IMR-90 (cell line): Measurements from ENCODE around the gene DIPK1B. TPM values are rescaled to one million over a fixed set of nuclear protein-coding genes. Genes with fewer than 3 reads are reported as not detected.

ENCODE experiments used
- ATAC-seq: fragments of 200-7000 bp; cut with Tn5 transposase; 2 replicates; pipeline ENCODE4 v1.9.1; 2020; ENCODE audit warnings: low read depth, mild to moderate bottlenecking, moderate library complexity
- BruUV-seq: library from RNA; stranded (reverse); fragments of 400-500 nt; replicated peaks from 2 replicates; lab custom pipeline; 2021; lab: Mats Ljungman, UMichigan
- CTCF ChIA-PET: fragments of 300-600 bp; formaldehyde crosslinking; extraction: SDS; loops from one replicate; lab custom pipeline; 2021; ENCODE audit warnings: antibody characterized with exemption; lab: Yijun Ruan, JAX
- POLR2A ChIA-PET: fragments of 300-600 bp; sonication (Branson Sonifier 250); formaldehyde crosslinking; loops from one replicate; lab custom pipeline; 2022; ENCODE audit warnings: antibody characterized with exemption; ENCODE audit not compliant: unreplicated experiment; lab: Charles Lee
- DNase-seq: peaks from one replicate; pipeline ENCODE4 v3.0.0; 2013
- H2AFZ ChIP-seq: replicated peaks from 2 replicates; pipeline ENCODE3; 2013; ENCODE audit warnings: low read length, mild to moderate bottlenecking; ENCODE audit not compliant: poor library complexity
- H2AK5ac ChIP-seq: 2 replicates; pipeline ENCODE4 v1.6.1; 2013; ENCODE audit warnings: low read depth, low read length, inconsistent platforms
- H2AK9ac ChIP-seq: replicated peaks from 2 replicates; pipeline ENCODE3; 2013; ENCODE audit warnings: mild to moderate bottlenecking, low read depth, low read length, moderate library complexity; ENCODE audit not compliant: poor library complexity
- H2BK120ac ChIP-seq: 2 replicates; pipeline ENCODE4 v1.6.1; 2013; ENCODE audit warnings: low read depth, low read length, inconsistent platforms
- H2BK15ac ChIP-seq: 3 replicates; pipeline ENCODE4 v1.6.1; 2013; ENCODE audit warnings: low read depth, low read length, inconsistent platforms
- H2BK20ac ChIP-seq: 2 replicates; pipeline ENCODE4 v1.6.1; 2013; ENCODE audit warnings: low read depth, mild to moderate bottlenecking, inconsistent platforms, low read length, moderate library complexity
- H2BK5ac ChIP-seq: 2 replicates; pipeline ENCODE4 v1.6.1; 2013; ENCODE audit warnings: mild to moderate bottlenecking, low read depth, low read length, inconsistent platforms; ENCODE audit not compliant: poor library complexity, severe bottlenecking
- H3K14ac ChIP-seq: replicated peaks from 2 replicates; pipeline ENCODE4 v1.6.1; 2013; ENCODE audit warnings: low read depth, low read length, inconsistent platforms
- H3K18ac ChIP-seq: 2 replicates; pipeline ENCODE4 v1.6.1; 2013; ENCODE audit warnings: low read depth, low read length, control low read depth
- H3K23ac ChIP-seq: 2 replicates; pipeline ENCODE4 v1.6.1; 2013; ENCODE audit warnings: low read depth, low read length, inconsistent platforms
- H3K27ac ChIP-seq: 2 replicates; pipeline ENCODE4 v1.5.1; 2013; ENCODE audit warnings: mild to moderate bottlenecking, control low read depth, low read length; ENCODE audit not compliant: insufficient read depth
- H3K27me3 ChIP-seq: 2 replicates; pipeline ENCODE4 v1.6.1; 2013; ENCODE audit warnings: low read length; ENCODE audit not compliant: control insufficient read depth, insufficient read depth
- H3K36me3 ChIP-seq: 2 replicates; pipeline ENCODE4 v1.6.1; 2013; ENCODE audit warnings: low read length, mixed read lengths; ENCODE audit not compliant: control insufficient read depth, insufficient read depth
- H3K4ac ChIP-seq: 2 replicates; pipeline ENCODE4 v1.6.1; 2013; ENCODE audit warnings: low read depth, low read length, inconsistent platforms
- H3K4me1 ChIP-seq: 2 replicates; pipeline ENCODE4 v1.6.1; 2013; ENCODE audit warnings: low read length, mixed read lengths; ENCODE audit not compliant: control insufficient read depth, insufficient read depth
- H3K4me2 ChIP-seq: 2 replicates; pipeline ENCODE4 v1.6.1; 2013; ENCODE audit warnings: low read depth, mild to moderate bottlenecking, control low read depth, low read length, moderate library complexity
- H3K4me3 ChIP-seq: 2 replicates; pipeline ENCODE4 v1.5.1; 2013; ENCODE audit warnings: low read depth, mild to moderate bottlenecking, control low read depth, low read length, moderate library complexity; ENCODE audit not compliant: insufficient read depth
- H3K56ac ChIP-seq: 2 replicates; pipeline ENCODE4 v1.6.1; 2013; ENCODE audit warnings: low read length, inconsistent platforms; ENCODE audit not compliant: insufficient read depth; ENCODE audit errors: extremely low read depth
- H3K79me1 ChIP-seq, 2 experiments: 2 replicates each; pipeline ENCODE4 v1.6.1; 2013; ENCODE audit warnings: low read length in 2 of 2, inconsistent platforms in 1 of 2, low read depth in 1 of 2
- H3K9ac ChIP-seq: 2 replicates; pipeline ENCODE4 v1.6.1; 2013; ENCODE audit warnings: low read depth, low read length, control low read depth
- H3K9me1 ChIP-seq: 2 replicates; pipeline ENCODE4 v1.6.1; 2013; ENCODE audit warnings: low read length, inconsistent platforms; ENCODE audit not compliant: insufficient read depth
- H3K9me3 ChIP-seq: 2 replicates; pipeline ENCODE4 v1.6.1; 2013; ENCODE audit warnings: low read length; ENCODE audit not compliant: control insufficient read depth, insufficient read depth
- H4K20me1 ChIP-seq: 2 replicates; pipeline ENCODE4 v1.6.1; 2013; ENCODE audit warnings: low read length, inconsistent platforms; ENCODE audit not compliant: insufficient read depth
- H4K5ac ChIP-seq: 2 replicates; pipeline ENCODE4 v1.6.1; 2013; ENCODE audit warnings: mild to moderate bottlenecking, low read depth, low read length, control low read depth
- H4K8ac ChIP-seq, 2 experiments: 2 replicates each; pipeline ENCODE4 v1.6.1; 2013; ENCODE audit warnings: low read depth in 2 of 2, low read length in 2 of 2, control low read depth in 1 of 2, inconsistent platforms in 1 of 2
- H4K91ac ChIP-seq: 2 replicates; pipeline ENCODE4 v1.6.1; 2013; ENCODE audit warnings: low read depth, low read length, inconsistent platforms; ENCODE audit not compliant: insufficient read depth
- BHLHE40 ChIP-seq: fragments of 150-350 bp; IDR thresholded peaks from 2 replicates; pipeline ENCODE4 v1.6.1; 2016; ENCODE audit warnings: mild to moderate bottlenecking, low read depth, low read length
- CEBPB ChIP-seq: IDR thresholded peaks from 2 replicates; pipeline ENCODE4 v1.6.1; 2012; ENCODE audit warnings: low read depth, low read length, improper control_type of control experiment
- CHD1 ChIP-seq: IDR thresholded peaks from 2 replicates; pipeline ENCODE4 v1.6.1; 2012; ENCODE audit warnings: low read depth, low read length, improper control_type of control experiment
- CTCF ChIP-seq: conservative IDR thresholded peaks from 2 replicates; pipeline ENCODE4 v1.5.1; 2012; ENCODE audit warnings: mild to moderate bottlenecking, low read depth, low read length, improper control_type of control experiment
- ELK1 ChIP-seq: fragments of 150-350 bp; IDR thresholded peaks from 2 replicates; pipeline ENCODE4 v1.6.1; 2016; ENCODE audit warnings: low read depth, mild to moderate bottlenecking, low read length, moderate library complexity, borderline replicate concordance
- FOS ChIP-seq: fragments of 150-350 bp; IDR thresholded peaks from 2 replicates; pipeline ENCODE4 v1.6.1; 2016; ENCODE audit warnings: low read depth, low read length
- MAFK ChIP-seq: IDR thresholded peaks from 2 replicates; pipeline ENCODE4 v1.6.1; 2012; ENCODE audit warnings: low read depth, low read length, improper control_type of control experiment
- MAZ ChIP-seq: IDR thresholded peaks from 2 replicates; pipeline ENCODE4 v1.6.1; 2012; ENCODE audit warnings: low read depth, mild to moderate bottlenecking, low read length, improper control_type of control experiment, moderate library complexity, borderline replicate concordance
- MXI1 ChIP-seq: IDR thresholded peaks from 2 replicates; pipeline ENCODE4 v1.6.1; 2012; ENCODE audit warnings: low read depth, mild to moderate bottlenecking, low read length, moderate library complexity, borderline replicate concordance
- NFE2L2 ChIP-seq: fragments of 150-350 bp; IDR thresholded peaks from 2 replicates; pipeline ENCODE4 v1.6.1; 2016; ENCODE audit warnings: low read depth, mild to moderate bottlenecking, low read length
- POLR2A ChIP-seq: IDR thresholded peaks from 2 replicates; pipeline ENCODE4 v1.6.1; 2012; ENCODE audit warnings: mild to moderate bottlenecking, low read depth, low read length
- RAD21 ChIP-seq: IDR thresholded peaks from 2 replicates; pipeline ENCODE4 v1.6.1; 2012; ENCODE audit warnings: low read length, improper control_type of control experiment
- RCOR1 ChIP-seq: IDR thresholded peaks from 2 replicates; pipeline ENCODE4 v1.6.1; 2012; ENCODE audit warnings: mild to moderate bottlenecking, low read length, improper control_type of control experiment; ENCODE audit not compliant: insufficient replicate concordance
- RFX5 ChIP-seq: IDR thresholded peaks from 2 replicates; pipeline ENCODE4 v1.8.0; 2012; ENCODE audit warnings: low read depth, mild to moderate bottlenecking, low read length, moderate library complexity
- SMC3 ChIP-seq: fragments of 150-350 bp; IDR thresholded peaks from 2 replicates; pipeline ENCODE4 v1.6.1; 2016; ENCODE audit warnings: low read depth, mild to moderate bottlenecking, antibody characterized with exemption, low read length, moderate library complexity
- USF2 ChIP-seq: fragments of 150-350 bp; IDR thresholded peaks from 2 replicates; pipeline ENCODE4 v1.6.1; 2017; ENCODE audit warnings: mild to moderate bottlenecking, antibody characterized with exemption, low read length, low read depth
- WGBS, 2 experiments: methylation state at CpG; one replicate each; pipeline versions ENCODE4 v1.1.5 to v1.1.7; 2013; ENCODE audit warnings: missing lambda C conversion rate in 2 of 2; ENCODE audit not compliant: insufficient read length in 1 of 2; ENCODE audit errors: extremely low coverage in 2 of 2; 5-methylcytosine and 5-hydroxymethylcytosine counted together
- dilution Hi-C: fragments of 300-500 bp; cut with HindIII; formaldehyde crosslinking; loops from one replicate; pipeline ENCODE4 v1.14.3; 2018; ENCODE audit warnings: low sequenced_read_pairs; ENCODE audit not compliant: unreplicated experiment
- in situ Hi-C: fragments of 300-500 bp; cut with MboI; formaldehyde crosslinking; loops from 3 replicates; pipeline ENCODE4 v1.14.3; 2019; ENCODE audit warnings: low sequenced_read_pairs, inconsistent platforms, mixed read lengths
- intact Hi-C: fragments of 100-400 bp; cut with micrococcal nuclease; formaldehyde crosslinking; loops from 2 replicates; pipeline ENCODE4 v1.10.0; 2022
- polyA plus RNA-seq, 3 experiments: library from polyadenylated mRNA; depleted of rRNA; stranded (reverse); fragments of >200 nt; gene quantifications; 2 replicates each; pipeline ENCODE4 v1.2.3, GENCODE V29; 2012; ENCODE audit warnings: low replicate concordance in 1 of 3
- total RNA-seq: library from RNA; depleted of rRNA; stranded (reverse); fragments of >200 nt; gene quantifications from 2 replicates; pipeline ENCODE4 v1.2.3, GENCODE V29; 2012

Gene DIPK1B
- total and polyA plus RNA-seq, 2 of the 4 experiments (the other 2 are of a cell fraction) = 3.4 to 7.1 TPM

DNA sequence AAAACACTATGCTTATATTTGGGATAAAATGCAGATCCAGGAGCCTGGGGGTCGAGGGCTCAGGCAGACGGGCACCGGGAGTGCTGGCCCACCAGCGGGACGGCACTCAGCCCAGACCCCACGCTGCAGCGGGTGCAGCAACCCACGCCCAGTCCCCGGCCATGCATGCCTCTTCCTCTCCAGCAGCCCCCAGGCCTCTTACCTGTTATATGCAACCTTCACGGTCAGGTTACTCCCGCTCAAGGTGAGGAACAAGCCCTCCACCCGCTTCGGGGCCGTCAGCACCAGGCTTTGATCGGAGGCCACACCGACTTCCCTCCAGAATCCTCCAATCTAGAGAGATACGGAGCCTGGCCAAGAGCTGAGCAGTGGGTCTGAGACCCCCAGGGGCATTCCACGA, 44.5 kb downstream of the DIPK1B start:
- no peak for DNase-seq
- in situ Hi-C loops = no loop called here

More for the DNA sequence above, 44.5 kb downstream of the DIPK1B start:
- Histone ChIP-seq H2AK9ac (no peak overlapping the region), H3K9me1 (no peaks in the 10 kb centered on the region), H3K9ac (no peak overlapping the region), H3K14ac (no peak overlapping the region), H3K9me3 (peaks cover 15% of the 10 kb centered on the region), H3K4me3 (no peak overlapping the region), H3K4me1 (no peaks in the 10 kb centered on the region), H4K20me1 (no peaks in the 10 kb centered on the region), H2BK15ac (no peak overlapping the region), H3K18ac (no peak overlapping the region), H3K56ac (no peak overlapping the region), H4K8ac (no peak overlapping the region), H2BK120ac (no peak overlapping the region), H3K27me3 (peaks cover 6% of the 10 kb centered on the region), H3K36me3 (no peaks in the 10 kb centered on the region), H2AK5ac (no peak overlapping the region), H2AFZ (no peak overlapping the region), H2BK20ac (no peak overlapping the region), H4K91ac (no peak overlapping the region), H4K5ac (no peak overlapping the region), H2BK5ac (no peak overlapping the region), H3K27ac (no peak overlapping the region), H3K4ac (no peak overlapping the region), H3K79me1 (no peaks in the 10 kb centered on the region), H3K23ac (no peak overlapping the region), H3K4me2 (no peak overlapping the region)
- BruUV-seq = no TSS peak
- whole genome bisulfite sequencing, 2 experiments = 100% methylated on average over 4 of the region's 18 CpGs; no CpG with 5 or more reads in 1 of the 2 experiments
- dilution Hi-C loops = no loop called here
- intact Hi-C loops = no loop called here
- TF ChIP-seq RCOR1 (no peak), POLR2A (no peak), CHD1 (no peak), RFX5 (no peak), CTCF (no peak), ELK1 (no peak), USF2 (no peak), CEBPB (no peak), MXI1 (no peak), RAD21 (no peak), MAFK (no peak), MAZ (no peak), NFE2L2 (no peak), BHLHE40 (no peak), FOS (no peak), SMC3 (no peak)
- ATAC-seq = no peak
- ChIA-PET POLR2A (no interaction called here), CTCF (no interaction called here)
